Measurements from ENCODE around the gene FSHR.

Gene FSHR, protein sequence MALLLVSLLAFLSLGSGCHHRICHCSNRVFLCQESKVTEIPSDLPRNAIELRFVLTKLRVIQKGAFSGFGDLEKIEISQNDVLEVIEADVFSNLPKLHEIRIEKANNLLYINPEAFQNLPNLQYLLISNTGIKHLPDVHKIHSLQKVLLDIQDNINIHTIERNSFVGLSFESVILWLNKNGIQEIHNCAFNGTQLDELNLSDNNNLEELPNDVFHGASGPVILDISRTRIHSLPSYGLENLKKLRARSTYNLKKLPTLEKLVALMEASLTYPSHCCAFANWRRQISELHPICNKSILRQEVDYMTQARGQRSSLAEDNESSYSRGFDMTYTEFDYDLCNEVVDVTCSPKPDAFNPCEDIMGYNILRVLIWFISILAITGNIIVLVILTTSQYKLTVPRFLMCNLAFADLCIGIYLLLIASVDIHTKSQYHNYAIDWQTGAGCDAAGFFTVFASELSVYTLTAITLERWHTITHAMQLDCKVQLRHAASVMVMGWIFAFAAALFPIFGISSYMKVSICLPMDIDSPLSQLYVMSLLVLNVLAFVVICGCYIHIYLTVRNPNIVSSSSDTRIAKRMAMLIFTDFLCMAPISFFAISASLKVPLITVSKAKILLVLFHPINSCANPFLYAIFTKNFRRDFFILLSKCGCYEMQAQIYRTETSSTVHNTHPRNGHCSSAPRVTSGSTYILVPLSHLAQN

DNA sequence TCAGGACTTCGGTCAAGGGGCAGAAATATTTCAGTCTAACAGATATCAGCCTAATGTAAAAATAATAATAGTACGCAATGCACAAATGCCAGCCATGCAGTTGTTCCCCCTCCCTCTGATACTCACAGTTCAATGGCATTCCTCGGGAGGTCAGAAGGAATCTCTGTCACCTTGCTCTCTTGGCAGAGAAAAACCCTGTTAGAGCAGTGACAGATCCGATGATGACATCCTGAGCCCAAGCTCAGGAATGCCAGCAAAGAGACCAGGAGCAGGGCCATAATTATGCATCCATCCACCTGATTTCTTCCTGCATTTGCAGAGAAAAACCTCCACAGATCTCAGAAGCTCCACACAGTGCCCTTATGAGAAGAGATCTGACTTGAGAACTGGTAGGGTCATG lies at the start of gene FSHR:
FSHR (minus strand) TSS at position 376 of the 400 bp plus-strand sequence; CDS start at position 278, 98 bp downstream.
- DNase-seq (ENCODE audit: low spot score) = no peak

GRCh38 chr2:49199266-49199665 lies 45.0 kb upstream of the FSHR start:
- DNase-seq (ENCODE audit: low spot score) = no peak

- DNase-seq (ENCODE audit: low spot score) = no peak
Observed at GRCh38 chr2:49194701-49195100, 40.4 kb upstream of the FSHR start.

DNA sequence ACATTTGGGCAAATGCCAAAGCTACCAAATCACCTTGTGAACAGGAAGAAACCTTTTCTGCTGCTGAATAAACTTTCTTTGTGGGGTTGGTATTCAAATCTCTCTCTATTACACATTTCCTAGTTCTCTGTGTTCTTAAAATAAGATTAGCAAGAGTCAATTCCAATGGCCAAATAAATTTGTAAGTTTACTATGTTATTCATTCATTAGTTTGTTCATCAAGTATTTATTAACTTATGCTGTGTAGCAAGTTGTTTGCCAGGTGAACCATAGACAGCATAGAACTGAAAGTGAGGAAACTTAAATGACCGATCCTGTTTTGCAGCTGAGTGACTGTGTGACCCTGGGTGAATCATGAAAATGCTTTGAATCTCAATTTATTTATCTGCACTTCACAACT lies 37.7 kb upstream of the FSHR start:
- DNase-seq (ENCODE audit: low spot score) = no peak

DNA sequence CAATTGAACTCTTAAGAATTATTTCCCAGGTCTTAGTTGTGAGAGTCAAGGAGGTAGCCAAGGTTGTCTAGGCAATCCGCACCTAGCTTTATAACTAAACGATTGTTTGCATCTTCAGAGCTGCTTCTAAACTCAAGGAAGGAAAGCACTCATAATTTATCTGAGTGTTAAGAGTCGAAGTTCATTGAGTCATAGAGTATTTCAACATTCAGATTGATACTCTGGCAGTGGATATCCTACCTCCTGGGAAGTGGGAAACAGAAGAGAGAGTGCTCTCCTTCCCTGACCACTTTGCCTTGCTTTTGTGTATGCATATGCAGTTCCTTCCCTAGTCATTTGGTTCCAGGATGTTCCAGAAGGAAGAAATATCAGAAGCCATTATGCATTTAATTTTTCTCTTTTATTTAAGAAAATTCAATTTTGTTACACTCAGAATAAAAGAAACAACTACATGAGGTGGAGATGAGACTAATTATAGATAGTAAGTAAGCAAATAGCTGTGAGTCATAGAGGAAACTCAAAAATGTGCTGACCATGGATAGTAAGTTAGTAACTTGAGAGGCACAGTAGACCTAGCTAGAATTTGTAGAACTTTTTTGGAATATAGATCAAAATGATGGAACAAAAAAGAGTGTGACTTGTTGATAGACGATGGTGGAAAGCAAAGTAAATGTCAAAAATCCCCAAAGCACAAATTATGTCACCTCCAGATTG lies 35.4 kb upstream of the FSHR start:
- DNase-seq (ENCODE audit: low spot score) = no peak

DNA sequence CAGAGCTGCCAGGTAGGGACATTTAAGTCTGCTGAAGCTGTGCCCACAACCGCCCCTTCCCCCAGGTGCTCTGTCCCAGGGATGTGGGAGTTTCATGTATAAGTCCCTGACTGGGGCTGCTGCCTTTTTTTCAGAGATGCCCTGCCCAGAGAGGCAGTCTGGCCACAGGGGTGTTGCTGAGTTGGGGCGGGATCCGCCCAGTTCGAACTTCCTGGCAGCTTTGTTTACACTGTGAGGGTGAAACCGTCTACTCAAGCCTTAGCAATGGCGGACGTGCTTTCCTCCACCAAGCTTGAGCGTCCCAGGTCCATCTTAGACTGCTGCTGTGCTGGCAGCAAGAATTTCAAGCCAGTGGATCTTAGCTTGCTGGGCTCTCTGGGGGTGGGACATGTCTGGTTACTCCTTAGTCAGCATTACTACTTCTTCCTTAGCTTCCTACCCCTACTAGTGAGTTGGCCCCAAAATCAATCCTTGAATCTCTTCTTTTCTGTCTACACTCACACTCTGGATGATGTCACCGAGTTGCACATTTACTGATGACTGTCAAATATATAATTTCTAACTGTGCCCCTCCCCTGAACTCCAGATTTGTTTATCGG lies 31.8 kb upstream of the FSHR start:
- DNase-seq (ENCODE audit: low spot score) = no peak

DNA sequence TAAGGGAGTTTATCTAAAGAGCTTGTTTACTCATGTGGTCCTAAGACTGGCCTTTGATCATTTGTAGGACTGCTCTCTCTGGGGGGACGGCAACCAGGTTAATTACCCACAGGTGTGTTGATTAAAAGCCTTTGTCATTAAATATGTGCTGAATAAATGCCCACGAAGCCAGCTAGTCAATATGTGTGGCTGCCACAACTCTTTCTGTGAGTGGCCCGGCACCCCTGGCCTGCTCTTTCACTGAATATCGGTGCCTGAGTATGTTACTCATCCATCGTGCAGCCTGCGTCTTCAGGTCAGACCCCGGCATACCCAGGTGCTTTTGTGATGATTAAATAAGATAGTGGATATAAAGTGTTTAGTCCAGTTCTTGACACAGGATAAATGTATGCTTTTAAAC lies 24.3 kb upstream of the FSHR start:
- DNase-seq (ENCODE audit: low spot score) = no peak

DNA sequence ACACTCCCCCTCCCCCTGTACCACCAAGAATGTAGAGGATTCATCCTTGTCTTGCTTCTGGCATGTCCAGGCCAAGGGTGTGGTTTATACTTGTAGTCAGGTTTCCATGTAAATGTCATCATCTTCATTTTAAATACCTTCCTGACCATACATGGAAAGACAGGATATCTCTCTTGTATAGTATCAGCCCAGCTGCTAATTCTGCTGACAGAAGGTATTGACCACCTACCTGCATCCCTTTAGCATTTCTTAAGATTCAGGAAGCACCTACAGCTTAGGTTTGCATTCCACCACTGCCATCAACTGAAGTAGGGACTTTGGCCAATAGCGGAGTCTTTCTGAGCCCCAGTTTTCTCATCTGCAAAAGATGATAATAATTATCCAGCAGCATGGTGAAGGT lies 22.9 kb upstream of the FSHR start:
- DNase-seq (ENCODE audit: low spot score) = no peak

GRCh38 chr2:49175831-49176230 lies 21.5 kb upstream of the FSHR start:
- DNase-seq (ENCODE audit: low spot score) = no peak

DNA sequence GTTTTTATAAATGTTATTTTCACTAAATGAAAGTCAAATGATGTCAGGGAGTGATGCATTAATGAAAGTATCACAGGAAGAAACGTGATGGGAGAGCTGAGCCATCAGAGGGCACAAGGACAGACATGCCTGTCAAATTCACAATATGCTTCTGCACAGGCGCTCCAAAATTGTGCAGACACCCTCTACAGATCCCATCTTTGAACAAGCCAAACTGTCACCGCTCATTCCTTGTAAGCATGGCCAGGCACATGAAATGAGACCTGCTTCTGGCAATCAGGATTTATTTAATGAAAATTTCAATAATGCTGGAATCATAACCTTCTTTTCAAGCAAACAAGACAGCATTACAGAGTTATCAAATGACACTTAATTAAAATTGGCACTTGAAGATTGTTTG lies 20.4 kb upstream of the FSHR start:
- no peak for DNase-seq (ENCODE audit: low spot score)

DNA sequence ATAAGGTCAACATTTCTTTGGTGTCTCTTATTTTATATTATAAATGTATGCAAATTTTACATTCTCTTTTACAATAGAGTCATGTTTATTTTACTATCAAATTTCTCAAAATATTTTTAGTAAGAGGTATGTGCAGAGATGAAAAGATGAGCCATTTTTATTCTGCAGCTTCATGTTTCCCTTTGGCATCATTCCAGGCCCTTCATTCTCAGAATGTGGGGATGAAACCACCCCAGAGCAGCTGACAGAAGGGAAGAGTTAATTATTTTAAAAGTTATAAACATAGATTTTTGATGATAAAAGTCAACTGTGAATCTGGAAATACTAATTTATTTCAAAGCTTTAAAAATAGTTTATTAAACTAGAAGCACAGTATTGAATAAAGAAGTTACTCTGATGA lies 12.8 kb upstream of the FSHR start:
- no peak for DNase-seq (ENCODE audit: low spot score)

GRCh38 chr2:49165662-49166061 lies 11.3 kb upstream of the FSHR start:
- no peak for DNase-seq (ENCODE audit: low spot score)

DNA sequence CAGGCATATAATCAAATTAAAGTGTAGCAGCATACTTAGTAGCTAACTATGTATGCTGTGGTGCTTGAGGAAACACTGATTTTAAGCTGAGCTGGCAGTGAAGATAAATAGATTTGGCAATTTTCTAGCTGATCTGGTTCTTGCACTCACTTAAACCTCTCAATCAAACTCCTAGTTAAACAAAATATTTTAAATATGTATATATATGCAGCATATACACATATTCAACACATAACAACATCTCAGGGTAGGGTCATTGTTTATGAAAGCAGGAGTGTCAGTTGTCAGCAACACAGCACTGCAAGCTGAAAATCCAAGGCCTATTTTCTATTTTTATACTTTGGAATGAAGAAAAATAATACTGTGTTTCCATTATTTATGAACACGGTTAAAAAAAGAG lies 10.4 kb upstream of the FSHR start:
- DNase-seq (ENCODE audit: low spot score) = no peak

DNA sequence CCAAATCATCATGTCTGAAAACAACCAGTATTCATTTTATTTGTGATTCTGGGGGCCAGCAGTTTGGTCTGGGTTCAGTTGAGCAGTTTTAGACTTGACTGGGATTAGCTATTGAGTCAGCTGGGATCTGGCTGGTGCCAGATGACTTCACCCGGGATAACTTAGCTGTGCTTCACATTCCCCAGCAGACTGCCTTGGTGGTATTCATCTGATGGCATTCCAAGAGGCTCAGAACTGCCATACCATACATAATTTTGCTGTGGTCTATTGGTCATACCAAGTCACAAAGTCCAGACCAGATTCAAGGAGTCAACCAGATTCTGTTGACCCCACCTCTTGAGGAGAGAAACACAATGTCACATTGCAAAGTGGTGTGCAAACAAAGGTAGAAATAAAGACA lies 7.8 kb upstream of the FSHR start:
- DNase-seq (ENCODE audit: low spot score) = no peak

GRCh38 chr2:49154891-49155290 lies 576 bp upstream of the FSHR start:
- DNase-seq (ENCODE audit: low spot score) = no peak

- DNase-seq (ENCODE audit: low spot score) = no peak
Observed at GRCh38 chr2:49153252-49153651, 1.1 kb downstream of the FSHR start.

DNA sequence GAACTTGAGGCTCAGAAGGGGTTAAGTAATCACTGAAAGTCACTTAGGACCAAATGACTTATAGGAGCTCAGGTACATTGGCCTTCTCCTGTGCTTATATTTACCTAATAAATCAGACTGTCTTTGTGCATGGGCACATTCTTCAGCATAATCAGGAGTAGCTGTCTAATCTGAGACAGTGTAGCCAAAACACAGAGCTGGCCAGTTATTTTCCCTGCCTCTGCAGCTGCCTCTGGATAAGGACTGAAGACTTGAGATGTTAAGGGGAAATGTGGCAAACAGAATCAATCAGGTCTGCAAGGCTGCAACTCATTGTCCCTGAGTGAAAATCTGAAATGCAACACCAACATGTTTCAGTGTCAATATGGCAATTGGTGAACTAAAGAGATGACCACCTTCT lies 1.5 kb downstream of the FSHR start:
- no peak for DNase-seq (ENCODE audit: low spot score)

GRCh38 chr2:49146401-49146800 lies 7.9 kb downstream of the FSHR start:
- no peak for DNase-seq (ENCODE audit: low spot score)

DNA sequence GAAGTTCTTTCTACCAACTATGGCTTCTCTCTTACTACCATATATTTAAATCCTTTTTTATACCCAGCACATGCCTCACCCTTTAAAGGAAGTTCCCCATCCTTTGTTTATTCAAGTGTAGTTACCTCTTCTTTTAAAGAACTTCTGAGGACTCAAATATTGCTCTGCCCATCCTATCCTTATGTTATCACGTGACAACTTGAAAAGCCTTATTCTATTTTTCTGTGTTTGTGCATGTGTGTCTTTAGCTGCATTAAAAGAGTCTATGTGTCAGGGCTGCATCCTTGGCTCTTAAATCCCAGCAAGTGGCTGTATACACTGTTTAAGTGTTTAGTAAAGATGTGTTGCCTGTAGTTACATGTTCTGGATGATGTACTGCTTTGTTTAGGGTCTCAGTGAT lies 22.5 kb downstream of the FSHR start:
- DNase-seq (ENCODE audit: low spot score) = no peak

- no peak for DNase-seq (ENCODE audit: low spot score)
Observed at GRCh38 chr2:49129034-49129433, 25.3 kb downstream of the FSHR start.

- DNase-seq (ENCODE audit: low spot score) = no peak
Observed at GRCh38 chr2:49123600-49123999, 30.7 kb downstream of the FSHR start.

GRCh38 chr2:49122107-49122506 lies 32.2 kb downstream of the FSHR start:
- no peak for DNase-seq (ENCODE audit: low spot score)

DNA sequence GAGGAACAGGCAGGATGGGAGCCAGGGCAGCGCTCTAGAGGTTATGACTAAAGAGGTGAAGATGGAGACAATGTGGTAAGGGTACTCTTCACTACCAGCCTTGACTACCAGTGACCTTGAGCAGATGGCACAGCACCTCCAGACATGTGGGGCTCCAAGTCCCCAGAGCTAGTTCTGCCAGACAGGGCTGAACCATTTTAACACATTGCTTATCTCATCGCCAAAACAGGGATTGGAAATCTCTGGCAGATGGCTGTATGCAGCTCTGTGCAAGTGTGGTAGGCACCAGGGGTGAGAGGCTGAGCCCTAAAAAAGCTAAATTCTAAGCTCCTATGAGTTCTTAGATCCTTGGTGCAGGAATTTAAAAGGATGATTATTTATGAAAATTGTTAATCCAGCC lies 41.3 kb downstream of the FSHR start:
- DNase-seq (ENCODE audit: low spot score) = no peak
